ENCODE data around the gene CLDN22.

CLDN22 gene

GRCh38 chr4:183330841-183331240, 10.8 kb upstream of the CLDN22 start:
- no peak overlapping the region for H3K27ac ChIP-seq
- no peaks in the 10 kb centered on the region for H3K36me3 ChIP-seq
- no peaks in the 10 kb centered on the region for H3K9me3 ChIP-seq
- H3K4me3 ChIP-seq (ENCODE audit: low read depth in 1 of 2, low read length in 1 of 2), result no peak overlapping the region
- H3K27me3 ChIP-seq, result peaks cover 15% of the 10 kb centered on the region
- no peak for TF ChIP-seq CTCF (IDR thresholded peaks at IDR 0.05)
- no peaks in the 10 kb centered on the region for H3K4me1 ChIP-seq (ENCODE audit: control insufficient read depth in 1 of 2, insufficient read depth in 1 of 2, low read depth in 1 of 2, low read length in 1 of 2)

GRCh38 chr4:183329954-183330742, 10.1 kb upstream of the CLDN22 start:
- Histone ChIP-seq H3K4me1 (ENCODE audit: control insufficient read depth in 1 of 2, insufficient read depth in 1 of 2, low read depth in 1 of 2, low read length in 1 of 2) (no peaks in the 10 kb centered on the region), H3K27me3 (peaks cover 9% of the 10 kb centered on the region), H3K9me3 (no peaks in the 10 kb centered on the region), H3K27ac (no peak overlapping the region), H3K36me3 (no peaks in the 10 kb centered on the region), H3K4me3 (ENCODE audit: low read depth in 1 of 2, low read length in 1 of 2) (no peak overlapping the region)
- TF ChIP-seq CTCF (IDR thresholded peaks at IDR 0.05), result no peak

GRCh38 chr4:183329244-183329643, 9.2 kb upstream of the CLDN22 start:
- Histone ChIP-seq H3K4me1 (ENCODE audit: control insufficient read depth in 1 of 2, insufficient read depth in 1 of 2, low read depth in 1 of 2, low read length in 1 of 2) (no peaks in the 10 kb centered on the region), H3K4me3 (ENCODE audit: low read depth in 1 of 2, low read length in 1 of 2) (no peak overlapping the region), H3K36me3 (no peaks in the 10 kb centered on the region), H3K27ac (no peak overlapping the region), H3K27me3 (peaks cover 6% of the 10 kb centered on the region), H3K9me3 (no peaks in the 10 kb centered on the region)
- no peak for TF ChIP-seq CTCF (IDR thresholded peaks at IDR 0.05)

- no peak overlapping the region for H3K27ac ChIP-seq
- no peaks in the 10 kb centered on the region for H3K36me3 ChIP-seq
- H3K4me3 ChIP-seq (ENCODE audit: low read depth in 1 of 2, low read length in 1 of 2), result no peak overlapping the region
- peaks cover 2% of the 10 kb centered on the region for H3K27me3 ChIP-seq
- no peaks in the 10 kb centered on the region for H3K9me3 ChIP-seq
- no peak for TF ChIP-seq CTCF (IDR thresholded peaks at IDR 0.05)
- no peaks in the 10 kb centered on the region for H3K4me1 ChIP-seq (ENCODE audit: control insufficient read depth in 1 of 2, insufficient read depth in 1 of 2, low read depth in 1 of 2, low read length in 1 of 2)
Observed at GRCh38 chr4:183328832-183329231, 8.8 kb upstream of the CLDN22 start.

- Histone ChIP-seq H3K4me1 (ENCODE audit: control insufficient read depth in 1 of 2, insufficient read depth in 1 of 2, low read depth in 1 of 2, low read length in 1 of 2) (no peaks in the 10 kb centered on the region), H3K4me3 (ENCODE audit: low read depth in 1 of 2, low read length in 1 of 2) (no peak overlapping the region), H3K27me3 (no peaks in the 10 kb centered on the region), H3K9me3 (no peaks in the 10 kb centered on the region), H3K36me3 (no peaks in the 10 kb centered on the region), H3K27ac (no peak overlapping the region)
- TF ChIP-seq CTCF (IDR thresholded peaks at IDR 0.05), result no peak
Observed at GRCh38 chr4:183327827-183328226, 7.8 kb upstream of the CLDN22 start.

All from neutrophil (primary cell).